WTC11 (cell line): ENCODE results near the gene URAD. TPM values are rescaled to one million over a fixed set of nuclear protein-coding genes. Genes with fewer than 3 reads are reported as not detected.

Source experiments
- ATAC-seq: fragments of 200-7000 bp; cut with Tn5 transposase; 2 replicates; pipeline ENCODE4 v1.10.0; 2021; ENCODE audit warnings: mild to moderate bottlenecking, moderate library complexity
- CTCF ChIA-PET: fragments of 300-600 bp; sonication (Branson Sonifier 250); formaldehyde crosslinking; loops from one replicate; lab custom pipeline; 2021; ENCODE audit warnings: antibody characterized with exemption; lab: Charles Lee
- POLR2A ChIA-PET: fragments of 350-600 bp; sonication (Branson Sonifier 250); formaldehyde crosslinking; loops from one replicate; lab custom pipeline; 2021; ENCODE audit warnings: antibody characterized with exemption; lab: Charles Lee
- DNase-seq: peaks from one replicate; pipeline ENCODE4 v3.0.0; 2021; ENCODE audit warnings: low spot score
- H3K27ac Mint-ChIP-seq: 2 replicates; pipeline ENCODE4 v1.8.0; 2021; ENCODE audit warnings: mixed read lengths
- H3K27me3 Mint-ChIP-seq: 2 replicates; pipeline ENCODE4 v1.8.0; 2021; ENCODE audit warnings: low read depth, mild to moderate bottlenecking, moderate library complexity, mixed read lengths
- H3K36me3 Mint-ChIP-seq: 2 replicates; pipeline ENCODE4 v1.8.0; 2021; ENCODE audit warnings: mixed read lengths
- H3K4me1 Mint-ChIP-seq: 2 replicates; pipeline ENCODE4 v1.8.0; 2022; ENCODE audit warnings: mixed read lengths
- H3K4me3 Mint-ChIP-seq: 2 replicates; pipeline ENCODE4 v1.8.0; 2021; ENCODE audit warnings: mild to moderate bottlenecking, moderate library complexity, mixed read lengths
- H3K9me3 Mint-ChIP-seq: 2 replicates; pipeline ENCODE4 v1.8.0; 2021; ENCODE audit warnings: mixed read lengths
- AR ChIP-seq: fragments of 250-450 bp; sonication (Bioruptor Pico); IDR thresholded peaks from 2 replicates; pipeline ENCODE4 v1.9.0; 2021; ENCODE audit warnings: mild to moderate bottlenecking
- CBFB ChIP-seq: sonication (generic); formaldehyde crosslinking; IDR thresholded peaks from 2 replicates; pipeline ENCODE4 v1.8.1; 2022; ENCODE audit warnings: mild to moderate bottlenecking, low read depth, missing genetic modification reagents
- ELF4 ChIP-seq: sonication (generic); formaldehyde crosslinking; IDR thresholded peaks from 2 replicates; pipeline ENCODE4 v1.8.1; 2022; ENCODE audit warnings: low read depth, mild to moderate bottlenecking, moderate library complexity, missing genetic modification reagents
- ESRRA ChIP-seq: sonication (generic); formaldehyde crosslinking; IDR thresholded peaks from 2 replicates; pipeline ENCODE4 v1.8.1; 2022; ENCODE audit warnings: mild to moderate bottlenecking, missing genetic modification reagents, borderline replicate concordance
- FOXP4 ChIP-seq: sonication (generic); formaldehyde crosslinking; IDR thresholded peaks from 2 replicates; pipeline ENCODE4 v1.8.0; 2022; ENCODE audit warnings: mild to moderate bottlenecking, missing genetic modification reagents
- NR2C2 ChIP-seq: sonication (generic); formaldehyde crosslinking; IDR thresholded peaks from 2 replicates; pipeline ENCODE4 v1.8.0; 2022; ENCODE audit warnings: mild to moderate bottlenecking, missing genetic modification reagents
- NR3C1 ChIP-seq: sonication (generic); formaldehyde crosslinking; conservative IDR thresholded peaks from 2 replicates; pipeline ENCODE4 v1.8.1; 2023; ENCODE audit warnings: low read depth, mild to moderate bottlenecking, missing genetic modification reagents
- PRDM15 ChIP-seq: sonication (generic); formaldehyde crosslinking; IDR thresholded peaks from 2 replicates; pipeline ENCODE4 v1.8.0; 2022; ENCODE audit warnings: missing genetic modification reagents
- PRRX2 ChIP-seq: fragments of 250-450 bp; sonication (Bioruptor Pico); IDR thresholded peaks from 2 replicates; pipeline ENCODE4 v1.8.0; 2021; ENCODE audit warnings: mild to moderate bottlenecking
- RELA ChIP-seq: sonication (generic); formaldehyde crosslinking; IDR thresholded peaks from 2 replicates; pipeline ENCODE4 v1.8.1; 2022; ENCODE audit warnings: missing genetic modification reagents, mild to moderate bottlenecking, borderline replicate concordance
- ZNF232 ChIP-seq: sonication (generic); formaldehyde crosslinking; IDR thresholded peaks from 2 replicates; pipeline ENCODE4 v1.8.0; 2022; ENCODE audit warnings: mild to moderate bottlenecking, missing genetic modification reagents
- ZNF416 ChIP-seq: fragments of 250-450 bp; sonication (Bioruptor Pico); IDR thresholded peaks from 2 replicates; pipeline ENCODE4 v1.9.0; 2021; ENCODE audit warnings: mild to moderate bottlenecking, inconsistent platforms
- ZNF423 ChIP-seq: fragments of 250-450 bp; sonication (Bioruptor Pico); IDR thresholded peaks from 2 replicates; pipeline ENCODE4 v2.1.2; 2022; ENCODE audit warnings: mild to moderate bottlenecking, moderate library complexity
- total RNA-seq: library from RNA; stranded (reverse); gene quantifications from 3 replicates; pipeline ENCODE4 v1.2.3, GENCODE V29; 2021
- TF ChIP-seq, protein P1 (sequence below): fragments of 250-450 bp; sonication (Bioruptor Pico); IDR thresholded peaks from 2 replicates; pipeline ENCODE4 v1.8.0; 2021; ENCODE audit warnings: mild to moderate bottlenecking
- TF ChIP-seq, protein P2 (sequence below): fragments of 250-450 bp; sonication (Bioruptor Pico); conservative IDR thresholded peaks from 2 replicates; pipeline ENCODE4 v1.9.0; 2021; ENCODE audit warnings: mild to moderate bottlenecking

Gene URAD
- total RNA-seq, 1 experiment from 2014 or later: not detected

- H3K9me3 Mint-ChIP-seq: no peaks in the 10 kb centered on the region
- no peak overlapping the region for H3K27ac Mint-ChIP-seq
- TF ChIP-seq ZNF416 (no peak), PRRX2 (CRISPR knock-in tag) (no peak), NR3C1 (CRISPR knock-in tag) (no peak), CBFB (CRISPR knock-in tag) (no peak), ESRRA (CRISPR knock-in tag) (no peak), ZNF423 (no peak), PRDM15 (no peak), AR (CRISPR knock-in tag) (no peak), ZNF232 (CRISPR knock-in tag) (no peak), FOXP4 (CRISPR knock-in tag) (no peak), ELF4 (CRISPR knock-in tag) (no peak), NR2C2 (CRISPR knock-in tag) (no peak), RELA (CRISPR knock-in tag) (no peak)
- TF ChIP-seq, protein P1, sequence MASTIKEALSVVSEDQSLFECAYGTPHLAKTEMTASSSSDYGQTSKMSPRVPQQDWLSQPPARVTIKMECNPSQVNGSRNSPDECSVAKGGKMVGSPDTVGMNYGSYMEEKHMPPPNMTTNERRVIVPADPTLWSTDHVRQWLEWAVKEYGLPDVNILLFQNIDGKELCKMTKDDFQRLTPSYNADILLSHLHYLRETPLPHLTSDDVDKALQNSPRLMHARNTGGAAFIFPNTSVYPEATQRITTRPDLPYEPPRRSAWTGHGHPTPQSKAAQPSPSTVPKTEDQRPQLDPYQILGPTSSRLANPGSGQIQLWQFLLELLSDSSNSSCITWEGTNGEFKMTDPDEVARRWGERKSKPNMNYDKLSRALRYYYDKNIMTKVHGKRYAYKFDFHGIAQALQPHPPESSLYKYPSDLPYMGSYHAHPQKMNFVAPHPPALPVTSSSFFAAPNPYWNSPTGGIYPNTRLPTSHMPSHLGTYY (CRISPR knock-in tag): no peak
- TF ChIP-seq, protein P2, sequence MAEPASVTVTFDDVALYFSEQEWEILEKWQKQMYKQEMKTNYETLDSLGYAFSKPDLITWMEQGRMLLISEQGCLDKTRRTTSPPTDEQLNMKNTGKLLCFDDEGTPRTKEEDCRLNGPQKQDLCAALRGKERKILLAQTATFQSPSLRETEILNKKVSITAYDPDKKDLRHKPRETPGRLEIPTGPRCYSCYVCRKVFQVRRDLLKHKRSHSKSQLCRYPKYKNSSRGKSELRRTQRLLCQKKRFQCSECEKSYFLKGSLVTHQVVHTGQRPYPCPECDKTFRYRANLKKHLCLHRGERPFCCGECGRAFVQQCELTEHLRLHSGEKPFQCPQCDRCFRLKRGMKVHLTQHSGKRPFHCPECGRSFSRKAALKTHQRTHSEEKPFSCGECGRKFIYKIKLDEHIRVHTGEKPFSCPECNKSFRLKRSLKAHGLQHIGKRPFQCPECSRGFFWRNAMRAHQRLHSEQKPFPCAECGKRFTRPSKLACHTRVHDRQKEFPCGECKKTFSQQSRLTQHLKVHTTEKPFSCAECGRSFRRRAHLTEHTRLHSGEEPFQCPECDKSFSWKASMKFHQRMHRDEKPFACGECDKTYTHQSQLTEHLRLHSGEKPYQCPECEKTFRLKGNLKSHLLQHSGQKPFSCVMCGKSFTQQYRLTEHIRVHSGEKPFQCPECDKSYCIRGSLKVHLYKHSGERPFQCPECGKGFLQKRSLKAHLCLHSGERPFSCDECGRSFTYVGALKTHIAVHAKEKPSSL (CRISPR knock-in tag): no peak
- TF ChIP-seq, all 79 proteins: peak for 0
- peak overlapping the region; percentile 11; the same call in 1 of the 2 replicates for H3K4me3 Mint-ChIP-seq
- H3K4me1 Mint-ChIP-seq: peaks cover 39% of the 10 kb centered on the region
- ChIA-PET CTCF (interaction anchor here (0.7 to 12.5 kb wide), 3 partner anchors 19 to 152 kb away, joined by 3 to 134 read pairs (median 24); no protein-coding TSS in a partner anchor), POLR2A (no interaction called here)
- peaks cover 100% of the 10 kb centered on the region for H3K27me3 Mint-ChIP-seq
- peaks cover 7% of the 10 kb centered on the region; the same call in 1 of the 2 replicates for H3K36me3 Mint-ChIP-seq
- ATAC-seq (no peak), DNase-seq (no peak)
Observed at GRCh38 chr13:27979765-27980279, 8.7 kb downstream of the URAD start.
